D721Med (cell line): Measurements from ENCODE around the gene GIN1.

Experiments used
- DNase-seq: peaks from one replicate; pipeline ENCODE4 v3.0.0; 2011; ENCODE audit warnings: low spot score; ENCODE audit not compliant: insufficient read length
- FAIRE-seq: peaks from 2 replicates; lab custom pipeline; 2011; peaks lifted over from hg19 to GRCh38; lab: Jason Lieb, UNC
- CTCF ChIP-seq: IDR thresholded peaks from 2 replicates; pipeline ENCODE4 v1.5.1; 2012; ENCODE audit warnings: mild to moderate bottlenecking, control low read depth; ENCODE audit not compliant: insufficient read depth; ENCODE audit errors: missing control alignments

Gene GIN1

GRCh38 chr5:103037673-103038455, 82.1 kb downstream of the GIN1 start:
- DNase-seq = no peak
- FAIRE-seq = no peak

GRCh38 chr5:103036601-103037000, 83.3 kb downstream of the GIN1 start:
- DNase-seq = no peak
- no peak for TF ChIP-seq CTCF
- FAIRE-seq = no peak

More at GRCh38 chr5:103037673-103038455, 82.1 kb downstream of the GIN1 start:
- no peak for TF ChIP-seq CTCF
